ENCODE data around the gene RPS27. TPM values are rescaled to one million over a fixed set of nuclear protein-coding genes. Genes with fewer than 3 reads are reported as not detected.

The RPS27 gene
- total and polyA plus RNA-seq, 2 experiments from 2014 or later = 1,371 to 3,355 TPM

DNA sequence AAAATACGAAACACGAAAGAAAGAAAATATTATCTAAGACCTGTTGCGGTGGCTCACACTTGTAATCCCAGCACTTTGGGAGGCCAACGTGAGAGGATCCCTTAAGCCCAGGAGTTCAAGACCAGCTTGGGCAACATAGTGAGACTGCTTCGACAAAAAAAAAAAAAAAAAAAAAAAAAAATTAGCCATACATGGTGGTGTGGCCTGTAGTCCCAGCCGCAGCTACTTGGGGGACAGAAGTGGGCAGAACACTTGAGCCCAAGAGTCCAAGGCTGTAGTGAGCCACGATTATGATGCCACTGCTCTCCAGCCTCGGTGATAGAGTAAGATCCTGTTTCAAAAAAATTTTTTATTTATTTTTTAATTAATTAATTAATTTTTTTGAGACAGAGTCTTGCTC lies 2.9 kb upstream of the RPS27 start (continued):
- no peak for TF ChIP-seq ETS1 (IDR thresholded peaks at IDR 0.05)
- no peak for TF ChIP-seq EZH2phosphoT487 (IDR thresholded peaks at IDR 0.05; ENCODE audit: unreplicated experiment)
- TF ChIP-seq ZNF462 (CRISPR knock-in tag; IDR thresholded peaks at IDR 0.05) = no peak
- TF ChIP-seq CREB1 (CRISPR knock-in tag; IDR thresholded peaks at IDR 0.05; ENCODE audit: low read depth) = no peak
- no peak for TF ChIP-seq JUNB (IDR thresholded peaks at IDR 0.05; ENCODE audit: unreplicated experiment)
- no peak for TF ChIP-seq NANOG (IDR thresholded peaks at IDR 0.05; ENCODE audit: borderline replicate concordance)

GRCh38 chr1:153991151-153991630 lies 629 bp downstream of the RPS27 start:
- peaks cover 38% of the 10 kb centered on the region for H3K36me3 ChIP-seq (ENCODE audit: insufficient read depth)
- peak overlapping the region; percentile 100 for H3K4me2 ChIP-seq
- H3K4me1 ChIP-seq (ENCODE audit: insufficient read depth) = peaks cover 17% of the 10 kb centered on the region
- H2AFZ ChIP-seq = no peak overlapping the region
- no peak for ATAC-seq
- peaks cover 38% of the 10 kb centered on the region for H3F3A ChIP-seq (replicated peaks; ENCODE audit: low read depth)
- peak overlapping the region; percentile 90 for H3K27ac ChIP-seq (ENCODE audit: low read depth)
- peak overlapping the region; percentile 72 for H3K4me3 ChIP-seq
- peaks cover 24% of the 10 kb centered on the region for H3K4me1 Mint-ChIP-seq
- DNase-seq (ENCODE audit: low spot score) = no peak
- H3K27me3 ChIP-seq (ENCODE audit: insufficient read depth) = no peaks in the 10 kb centered on the region
- TF ChIP-seq EZH2phosphoT487 (IDR thresholded peaks at IDR 0.05; ENCODE audit: unreplicated experiment) (no peak), NANOG (IDR thresholded peaks at IDR 0.05; ENCODE audit: borderline replicate concordance) (no peak)
- TF ChIP-seq, protein P1, sequence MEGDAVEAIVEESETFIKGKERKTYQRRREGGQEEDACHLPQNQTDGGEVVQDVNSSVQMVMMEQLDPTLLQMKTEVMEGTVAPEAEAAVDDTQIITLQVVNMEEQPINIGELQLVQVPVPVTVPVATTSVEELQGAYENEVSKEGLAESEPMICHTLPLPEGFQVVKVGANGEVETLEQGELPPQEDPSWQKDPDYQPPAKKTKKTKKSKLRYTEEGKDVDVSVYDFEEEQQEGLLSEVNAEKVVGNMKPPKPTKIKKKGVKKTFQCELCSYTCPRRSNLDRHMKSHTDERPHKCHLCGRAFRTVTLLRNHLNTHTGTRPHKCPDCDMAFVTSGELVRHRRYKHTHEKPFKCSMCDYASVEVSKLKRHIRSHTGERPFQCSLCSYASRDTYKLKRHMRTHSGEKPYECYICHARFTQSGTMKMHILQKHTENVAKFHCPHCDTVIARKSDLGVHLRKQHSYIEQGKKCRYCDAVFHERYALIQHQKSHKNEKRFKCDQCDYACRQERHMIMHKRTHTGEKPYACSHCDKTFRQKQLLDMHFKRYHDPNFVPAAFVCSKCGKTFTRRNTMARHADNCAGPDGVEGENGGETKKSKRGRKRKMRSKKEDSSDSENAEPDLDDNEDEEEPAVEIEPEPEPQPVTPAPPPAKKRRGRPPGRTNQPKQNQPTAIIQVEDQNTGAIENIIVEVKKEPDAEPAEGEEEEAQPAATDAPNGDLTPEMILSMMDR (conservative IDR thresholded peaks at IDR 0.05; ENCODE audit: low read depth in 2 of 2) = no peak
- H4K20me1 ChIP-seq (replicated peaks; ENCODE audit: insufficient read depth) = peaks cover 27% of the 10 kb centered on the region
- H3K9me2 ChIP-seq (ENCODE audit: insufficient read depth) = no peaks in the 10 kb centered on the region
- H3K27ac Mint-ChIP-seq = peak overlapping the region; percentile 99
- peaks cover 23% of the 10 kb centered on the region for H3K27me3 Mint-ChIP-seq (ENCODE audit: insufficient read depth, low read depth, poor library complexity)
- H3K9me3 Mint-ChIP-seq = peaks cover 8% of the 10 kb centered on the region; the same call in 2 of the 3 replicates
- H3K36me3 Mint-ChIP-seq (ENCODE audit: low read depth) = peaks cover 57% of the 10 kb centered on the region
- H3K4me3 Mint-ChIP-seq = peak overlapping the region; percentile 98
- H3K79me2 ChIP-seq (replicated peaks; ENCODE audit: insufficient read depth) = peaks cover 23% of the 10 kb centered on the region
